ENCODE results near the gene AGPS.
"Not testable (repeated sequence)": the region's sequence is repeated elsewhere in the genome, so short reads cannot be mapped to it uniquely, and the experiment has no call there.

The AGPS gene

DNA sequence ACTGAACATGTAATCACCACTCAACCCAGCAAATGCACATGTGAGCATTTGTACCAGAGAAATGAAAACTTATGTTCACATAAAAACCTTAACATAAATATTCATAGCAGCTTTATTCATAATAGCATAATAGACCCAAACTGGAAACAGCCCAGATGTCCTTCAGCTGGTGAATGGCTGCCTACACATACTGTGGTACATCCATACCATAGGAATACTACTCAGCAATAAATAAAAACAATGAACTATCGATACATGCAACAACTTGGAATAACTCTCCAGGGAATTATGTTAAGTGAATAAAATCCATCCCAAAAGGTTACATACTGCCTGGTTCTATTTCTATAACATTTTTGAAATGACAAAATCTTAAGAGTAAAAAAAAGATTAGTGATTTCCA, 140.0 kb downstream of the AGPS start:
- DNase-seq: no peak

DNA sequence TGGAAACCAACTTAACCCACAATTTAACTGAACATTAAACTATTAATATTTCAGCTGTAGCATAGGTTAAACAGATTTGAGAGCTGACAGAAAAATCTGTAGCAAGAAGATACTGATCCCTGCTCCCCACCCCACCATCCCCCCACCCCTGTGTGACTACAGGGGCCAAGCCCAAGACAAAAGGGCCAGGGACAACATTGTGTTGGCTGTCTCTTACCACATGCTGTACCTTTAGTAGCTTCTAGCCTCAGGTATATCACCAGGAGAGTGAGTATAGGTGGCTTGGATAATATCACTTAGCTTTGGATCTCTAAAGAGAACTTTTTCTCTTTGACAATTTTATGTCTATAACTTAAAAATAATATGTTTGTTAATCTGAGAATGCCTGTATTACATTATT, 140.7 kb downstream of the AGPS start:
- DNase-seq: no peak

DNA sequence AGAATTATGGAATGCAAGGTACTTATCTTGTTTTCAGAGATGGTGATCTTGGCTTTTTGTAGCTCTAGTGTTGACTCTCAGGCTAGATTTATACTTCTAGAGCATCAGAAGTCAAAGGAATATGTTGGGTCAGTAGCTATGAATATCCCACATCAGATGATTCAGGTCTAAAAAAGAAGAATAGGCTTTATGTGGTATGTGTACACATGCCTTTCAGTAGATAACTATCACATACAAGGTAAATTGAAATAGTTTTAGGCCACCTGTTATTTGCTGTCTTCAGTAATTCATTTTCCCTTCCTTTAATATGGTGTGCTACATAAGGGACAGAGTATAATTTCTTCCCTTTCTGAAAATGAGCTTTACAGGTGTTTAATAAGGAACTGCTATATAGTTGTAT, 142.4 kb downstream of the AGPS start:
- no peak for DNase-seq

DNA sequence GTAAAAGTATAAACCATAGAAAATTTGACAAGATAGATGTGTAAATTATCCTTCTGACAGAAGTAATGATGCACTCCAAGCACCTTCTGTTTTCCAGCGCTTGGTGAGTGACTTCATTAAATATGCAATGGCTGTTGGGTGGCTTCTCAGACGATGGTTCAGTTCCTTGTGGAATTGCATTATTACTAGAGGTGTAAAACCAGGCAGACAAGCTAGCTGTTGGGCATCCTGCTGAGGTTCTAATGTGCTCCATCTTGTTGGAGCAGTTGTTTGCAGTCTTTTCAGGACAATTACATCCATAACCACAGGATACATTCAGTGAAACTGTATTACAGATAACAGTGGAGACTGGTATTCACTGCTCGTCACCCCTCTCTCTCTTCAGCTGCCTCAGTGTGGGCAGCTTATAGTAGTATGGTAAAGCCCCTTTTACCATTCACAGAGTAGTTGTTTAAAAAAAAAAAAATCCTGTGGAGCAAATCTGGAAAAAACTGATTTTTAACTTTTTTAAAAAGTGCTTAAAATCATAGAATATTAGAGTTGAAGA, 143.5 kb downstream of the AGPS start:
- no peak for DNase-seq

DNA sequence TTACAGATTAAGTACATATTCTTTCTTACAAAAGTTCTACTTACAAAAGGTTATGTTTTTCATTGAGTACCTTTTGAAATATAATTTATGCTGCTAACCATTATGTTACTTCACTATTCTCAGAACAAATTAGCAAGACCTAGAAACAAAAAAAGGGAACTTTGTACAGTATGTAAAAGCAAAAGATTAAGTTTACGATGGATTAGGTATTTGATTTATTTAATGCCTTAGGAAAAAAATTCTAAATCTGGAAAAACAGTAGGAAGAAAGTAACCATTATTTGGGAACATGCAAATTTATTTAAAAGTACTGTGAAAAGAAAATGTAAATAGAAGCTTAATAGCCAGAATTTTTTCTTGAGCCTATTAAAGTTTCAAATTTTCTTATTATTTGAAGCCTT, 144.6 kb downstream of the AGPS start:
- no peak for DNase-seq

DNA sequence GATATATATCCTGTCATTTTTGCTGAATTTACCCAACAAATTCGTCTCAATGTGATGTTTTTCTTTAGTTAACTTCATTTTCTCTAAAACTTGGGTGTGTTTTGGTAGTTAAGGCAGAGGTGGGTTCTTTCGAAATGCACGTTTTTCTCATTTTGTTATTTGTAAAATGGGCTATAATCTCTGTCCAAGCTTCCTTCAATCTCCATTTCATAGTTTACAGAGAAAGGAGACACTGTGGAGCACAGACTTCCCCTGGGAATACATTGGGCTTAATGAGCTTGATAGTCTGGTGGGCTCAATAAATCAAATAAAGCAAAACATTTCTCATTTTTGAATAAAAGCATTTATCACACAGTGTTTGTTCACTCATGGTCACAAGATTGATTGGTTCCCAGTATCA, 145.1 kb downstream of the AGPS start:
- no peak for DNase-seq

DNA sequence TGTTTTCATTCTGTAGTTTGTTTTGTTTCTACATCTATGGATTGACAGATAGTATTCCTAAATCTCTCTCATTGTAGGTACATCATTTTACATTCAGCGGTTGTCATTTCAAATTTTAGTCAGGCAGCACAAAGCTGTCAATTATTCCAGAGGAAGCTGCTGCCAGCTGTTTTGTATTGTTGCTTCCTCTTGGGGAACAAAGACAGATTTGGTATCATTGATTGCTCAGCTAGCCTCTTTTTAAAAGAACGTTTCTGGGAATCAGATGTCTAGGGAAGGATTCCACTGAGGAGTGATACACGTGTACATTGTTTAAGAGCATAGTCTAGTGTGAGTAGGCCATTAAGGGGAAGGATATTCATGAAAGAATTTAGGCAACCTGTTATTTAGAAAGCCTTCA, 145.8 kb downstream of the AGPS start:
- DNase-seq: no peak

DNA sequence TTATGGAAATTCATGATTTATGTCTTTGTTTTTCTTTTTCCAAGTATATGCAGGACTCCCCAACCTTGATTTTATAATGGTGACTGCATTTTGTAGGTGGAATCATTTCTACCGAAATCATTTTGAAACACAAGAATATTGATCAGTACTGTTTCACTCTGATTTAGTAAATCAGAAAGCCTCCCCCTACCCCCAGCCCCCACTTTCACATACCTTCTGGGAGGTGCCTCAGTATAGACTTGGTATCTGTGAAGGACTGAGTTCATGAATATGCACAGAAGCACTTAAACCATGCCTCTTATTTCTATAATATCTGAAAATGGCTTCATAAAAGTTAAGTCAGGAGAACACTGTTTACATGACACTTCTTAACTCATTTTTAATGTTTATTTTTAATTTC, 147.7 kb downstream of the AGPS start:
- DNase-seq: no peak

DNA sequence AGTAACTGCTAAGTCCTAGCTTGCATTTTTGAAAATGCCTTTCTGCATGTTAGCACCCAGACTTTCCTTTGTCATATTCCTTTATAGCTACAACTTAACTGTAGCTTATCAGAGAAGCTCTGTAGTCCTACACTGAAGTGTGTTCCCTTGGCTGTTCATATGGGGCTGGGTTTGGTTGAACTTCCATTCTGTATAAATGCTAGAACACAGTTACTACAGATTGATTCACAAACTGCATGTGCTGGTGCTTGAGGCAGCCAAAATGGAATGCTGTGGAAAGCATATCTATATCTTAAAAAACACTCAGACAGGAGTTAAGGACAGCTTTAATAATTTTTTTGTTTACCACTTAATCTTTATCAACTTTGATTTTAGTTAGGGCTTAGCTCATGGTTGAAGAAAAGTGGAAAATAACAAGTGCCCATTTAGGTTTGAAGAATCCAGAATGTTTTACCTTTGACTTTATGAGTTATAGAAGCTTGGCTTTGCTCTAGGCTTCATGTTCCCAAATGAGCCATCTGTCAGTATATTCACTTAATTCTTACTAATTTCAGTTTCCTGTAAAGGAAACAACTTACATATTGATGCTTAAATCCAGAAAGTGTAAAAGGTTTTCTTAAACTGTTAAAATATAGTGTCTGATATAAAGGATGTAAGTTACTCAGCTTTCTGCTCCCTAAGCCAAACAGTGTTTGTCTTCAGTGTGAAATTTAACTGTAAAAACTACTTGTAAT, 148.9 kb downstream of the AGPS start:
- DNase-seq: no peak

DNA sequence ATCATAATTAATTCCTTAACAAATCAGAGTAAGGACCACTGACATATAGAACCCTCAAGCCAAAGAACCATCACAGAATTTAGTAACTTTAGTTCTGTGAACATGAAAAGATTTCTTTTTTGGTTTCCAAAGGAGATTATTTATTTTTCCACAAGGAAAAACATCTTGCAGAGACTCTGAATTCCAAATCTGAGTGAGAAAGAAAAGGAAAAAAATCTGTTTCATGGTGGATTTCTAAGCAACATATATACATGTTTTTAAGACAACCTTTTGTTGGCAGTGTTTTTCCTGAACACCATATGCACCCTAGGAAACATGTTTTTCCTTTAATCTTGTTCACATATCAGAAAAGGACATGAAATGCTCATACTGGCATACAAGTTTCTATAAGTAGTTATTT, 149.8 kb downstream of the AGPS start:
- DNase-seq: no peak

DNA sequence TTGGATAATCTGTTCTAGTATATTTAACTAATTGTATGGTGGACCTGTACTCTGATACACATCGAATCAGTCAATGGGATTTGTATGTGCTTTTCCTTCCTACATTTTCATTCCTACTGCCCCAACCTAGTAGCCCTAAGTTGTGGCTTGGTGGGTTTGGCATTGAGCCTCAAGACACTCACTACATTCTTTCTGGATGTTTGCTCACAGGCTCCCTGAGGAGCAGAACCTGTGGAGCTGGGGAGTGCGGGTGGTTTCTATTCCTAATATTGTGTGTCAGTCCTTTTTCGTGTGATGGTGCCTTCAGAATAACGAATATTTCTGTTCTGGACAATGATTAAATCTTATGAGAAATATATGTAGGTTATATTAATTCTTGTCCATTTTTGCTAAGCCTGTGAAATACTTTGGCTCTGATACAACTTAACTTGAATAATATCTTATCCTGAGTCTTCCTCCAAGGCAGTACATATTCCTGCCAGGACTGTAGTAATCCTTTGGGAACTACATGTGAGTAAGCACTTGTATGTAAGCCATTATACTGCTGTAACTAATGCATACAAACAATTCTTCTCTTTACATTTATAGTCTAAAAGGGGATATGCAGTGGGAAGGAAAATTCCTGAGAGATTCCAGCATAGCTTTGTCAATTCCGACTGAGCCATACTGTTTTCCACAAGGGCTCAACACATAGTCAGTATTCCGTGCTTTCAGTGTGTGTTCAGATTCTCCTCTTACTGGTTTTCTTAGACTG, 150.6 kb downstream of the AGPS start:
- DNase-seq: no peak

DNA sequence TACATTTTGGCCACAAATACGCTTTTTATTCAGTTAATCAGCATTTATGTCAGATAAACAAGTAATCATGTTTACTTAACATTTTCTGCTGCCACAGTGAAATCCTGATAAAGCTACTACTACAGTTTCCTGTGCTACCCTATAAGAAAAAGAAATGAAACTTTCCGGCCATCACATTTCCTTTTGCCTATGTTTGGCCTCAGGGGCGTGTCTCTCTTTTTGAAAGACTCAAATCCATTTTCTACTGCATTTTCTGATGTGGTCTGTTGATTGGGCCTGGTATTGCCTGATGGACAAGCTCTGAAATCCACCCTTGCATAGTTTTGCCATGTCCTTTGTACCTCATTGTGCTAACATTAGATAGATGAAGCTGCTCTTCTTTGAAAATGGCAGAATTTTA, 152.6 kb downstream of the AGPS start:
- no peak for DNase-seq

DNA sequence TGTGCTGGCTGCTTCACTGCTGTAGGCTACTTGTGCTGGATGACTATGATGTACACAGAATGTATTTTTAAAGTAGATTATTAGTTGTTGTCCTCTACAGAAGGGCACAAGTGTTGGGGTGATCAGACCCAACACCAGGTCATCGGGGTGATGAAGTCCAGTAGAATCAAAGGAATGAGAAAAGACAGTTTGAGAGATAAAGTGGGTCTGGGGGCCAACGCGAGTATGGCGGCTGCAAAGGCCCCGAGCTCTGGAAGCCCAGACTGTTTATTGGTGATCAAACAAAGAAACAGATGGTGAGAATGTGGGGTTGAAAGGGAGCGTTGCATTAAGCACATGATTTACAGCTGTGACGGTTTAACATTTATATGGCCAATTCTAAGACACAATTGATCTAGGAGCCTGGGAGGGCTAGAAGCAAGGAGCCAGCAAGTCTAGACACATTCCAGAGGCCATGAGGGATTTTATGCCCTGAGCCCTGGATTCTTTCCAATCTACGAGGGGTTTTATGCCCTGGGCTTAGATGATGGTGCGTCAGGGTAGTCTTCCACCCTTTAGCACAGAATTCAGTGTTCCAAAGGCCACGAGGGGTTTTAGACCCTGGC, 153.5 kb downstream of the AGPS start:
- DNase-seq: no peak

DNA sequence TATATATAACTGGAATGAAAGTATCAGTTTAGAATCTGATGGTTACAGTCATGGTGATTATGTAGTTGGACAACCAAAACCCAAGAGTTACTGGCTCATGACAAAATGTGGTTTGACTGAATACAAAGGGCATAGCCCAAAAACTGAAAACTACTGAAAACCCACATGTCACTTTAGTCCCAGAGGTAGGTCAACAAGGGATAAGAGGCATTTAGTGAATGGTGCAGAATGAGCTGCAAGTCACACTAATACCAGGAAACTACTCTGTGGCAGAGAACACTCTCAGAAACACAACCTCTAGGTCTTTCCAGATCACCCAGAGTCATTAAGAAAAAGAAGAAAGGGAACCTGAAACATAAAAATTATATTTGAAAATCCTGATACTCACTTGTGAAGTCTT, 154.5 kb downstream of the AGPS start:
- DNase-seq: no peak

DNA sequence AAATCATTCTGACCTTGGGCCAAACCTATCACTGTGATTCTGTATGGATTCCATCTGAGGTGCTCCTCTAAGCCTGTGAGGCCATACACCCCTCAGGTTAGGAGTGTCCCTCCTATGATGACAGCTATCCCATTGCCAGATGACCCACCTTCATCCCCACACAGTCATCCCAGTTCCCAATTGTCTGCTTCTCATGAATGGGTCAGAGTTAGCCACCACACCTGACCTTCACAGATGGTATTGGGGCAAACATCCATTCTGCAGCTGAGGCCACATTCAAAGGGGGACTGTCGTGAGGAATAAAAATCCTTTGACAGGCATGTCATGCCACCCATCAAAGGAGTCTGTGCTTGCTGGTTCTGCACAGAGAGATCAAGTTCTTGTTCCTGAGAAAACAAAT, 155.2 kb downstream of the AGPS start:
- DNase-seq: no peak

DNA sequence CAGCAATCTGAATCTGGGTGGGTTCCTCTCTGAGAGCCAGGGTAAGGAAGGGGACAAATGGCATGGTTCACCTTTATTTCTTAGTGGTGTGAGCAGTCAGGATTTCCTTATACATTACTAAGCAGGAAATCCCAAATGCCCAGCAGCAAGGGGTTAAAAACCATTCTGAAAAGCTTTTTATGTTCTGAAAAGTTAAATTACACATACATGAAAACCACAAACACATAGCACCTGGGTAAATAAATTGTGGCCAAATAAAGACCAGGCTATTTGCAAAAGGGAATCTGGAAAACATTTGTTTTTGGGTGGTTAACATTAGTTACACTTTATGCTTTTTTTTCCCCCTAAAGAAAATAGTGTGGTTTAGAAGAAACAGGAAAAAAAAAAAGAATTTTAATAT, 156.1 kb downstream of the AGPS start:
- DNase-seq: no peak

DNA sequence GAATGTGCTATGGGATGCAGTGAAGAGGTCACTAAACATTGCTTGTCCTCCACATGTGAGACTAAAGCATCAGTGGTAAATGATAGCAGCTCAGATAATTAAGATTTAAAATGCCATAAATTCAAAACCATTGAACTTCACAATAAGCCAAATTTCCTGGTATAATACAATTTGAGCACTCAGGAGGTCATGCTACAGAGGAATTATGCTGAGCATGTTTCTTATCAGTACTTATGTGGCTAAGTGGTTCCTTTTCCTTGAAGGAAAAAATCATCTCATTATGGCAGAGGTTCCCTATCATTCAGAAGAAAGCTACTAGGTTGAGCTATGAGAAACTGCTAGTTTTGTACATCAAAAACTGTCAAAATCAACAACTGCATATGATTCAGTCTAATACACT, 156.6 kb downstream of the AGPS start:
- DNase-seq: no peak

DNA sequence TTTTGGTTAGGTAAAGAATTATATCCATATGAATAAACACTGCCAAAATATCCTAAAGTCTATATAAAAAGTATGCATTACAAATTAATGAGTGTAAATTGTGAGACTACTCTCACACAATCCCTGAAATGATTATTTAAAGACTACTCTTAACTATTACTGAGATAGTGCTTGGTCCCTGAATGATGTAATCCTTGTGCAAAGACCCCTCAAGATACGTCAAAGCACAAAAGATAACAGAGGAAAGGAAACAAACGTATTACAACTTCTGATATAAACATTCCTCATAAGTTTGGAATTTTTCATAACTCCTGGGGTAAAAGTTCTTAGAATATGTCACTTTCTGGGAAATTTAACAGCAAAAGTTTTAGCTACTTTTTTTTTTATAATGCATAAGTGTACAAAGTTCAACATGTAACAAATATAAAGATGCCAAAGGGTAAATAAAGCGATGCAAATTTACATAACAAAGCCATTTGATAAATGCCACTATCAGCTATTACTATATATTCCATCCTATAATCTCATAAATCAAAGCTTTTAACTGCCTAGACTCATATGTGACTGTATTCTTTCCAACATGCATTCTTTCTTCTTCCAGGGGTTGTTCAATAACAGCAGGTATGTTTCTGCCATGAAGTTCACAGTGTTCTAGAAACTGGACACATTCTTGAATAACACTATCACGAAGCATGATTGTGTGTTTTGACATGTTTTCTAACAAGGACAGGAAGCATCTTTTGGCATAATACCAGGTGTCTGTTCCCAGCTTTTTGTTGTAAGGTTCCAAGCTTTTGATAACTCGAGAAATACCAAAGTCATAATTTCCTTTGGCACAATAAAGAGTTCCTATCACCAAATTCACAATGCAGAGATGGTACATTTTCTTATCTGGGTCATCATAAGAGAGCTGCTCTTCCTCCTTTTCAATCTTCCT, 158.0 kb downstream of the AGPS start:
- DNase-seq: no peak

DNA sequence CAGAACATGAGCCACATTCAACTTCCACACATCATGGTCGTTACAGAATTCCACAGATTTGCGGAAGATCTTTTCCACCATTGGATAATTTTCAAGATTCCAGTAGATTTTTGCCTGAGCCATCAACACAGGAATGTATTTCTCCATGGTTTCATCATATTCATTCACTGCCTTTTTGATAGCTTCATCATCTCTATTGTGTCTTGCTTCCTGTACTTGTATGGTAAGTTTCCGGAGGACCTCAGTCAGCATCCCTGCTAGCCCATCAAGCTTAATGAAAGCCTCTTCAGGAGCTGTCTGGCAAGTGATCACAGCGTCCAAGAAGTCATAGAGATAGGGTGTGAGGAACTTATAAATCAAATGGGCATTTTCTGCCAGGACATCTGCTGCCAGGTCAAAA, 158.8 kb downstream of the AGPS start:
- not testable (repeated sequence) for DNase-seq

DNA sequence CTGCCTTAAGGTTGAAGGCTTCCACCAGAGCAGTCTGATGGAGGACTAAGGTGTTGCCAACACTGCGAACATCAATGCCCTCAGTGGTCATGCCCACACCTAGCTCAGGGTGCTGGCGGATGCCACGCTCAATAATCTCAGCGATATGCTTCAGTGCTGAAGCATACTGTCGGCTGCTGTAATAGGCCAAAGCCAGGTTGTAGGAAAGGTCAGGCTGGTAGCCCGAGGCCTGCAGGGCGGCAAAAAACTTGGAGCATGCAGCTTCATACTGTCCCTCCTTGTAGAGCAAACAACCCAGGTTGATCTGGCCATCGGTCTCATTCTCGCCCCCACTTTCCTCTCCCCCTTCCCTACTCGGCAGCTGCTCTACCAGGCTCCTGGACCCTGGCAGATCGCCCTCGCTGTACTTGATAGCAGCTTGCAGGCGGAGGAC, 159.4 kb downstream of the AGPS start:
- no peak for DNase-seq

DNA sequence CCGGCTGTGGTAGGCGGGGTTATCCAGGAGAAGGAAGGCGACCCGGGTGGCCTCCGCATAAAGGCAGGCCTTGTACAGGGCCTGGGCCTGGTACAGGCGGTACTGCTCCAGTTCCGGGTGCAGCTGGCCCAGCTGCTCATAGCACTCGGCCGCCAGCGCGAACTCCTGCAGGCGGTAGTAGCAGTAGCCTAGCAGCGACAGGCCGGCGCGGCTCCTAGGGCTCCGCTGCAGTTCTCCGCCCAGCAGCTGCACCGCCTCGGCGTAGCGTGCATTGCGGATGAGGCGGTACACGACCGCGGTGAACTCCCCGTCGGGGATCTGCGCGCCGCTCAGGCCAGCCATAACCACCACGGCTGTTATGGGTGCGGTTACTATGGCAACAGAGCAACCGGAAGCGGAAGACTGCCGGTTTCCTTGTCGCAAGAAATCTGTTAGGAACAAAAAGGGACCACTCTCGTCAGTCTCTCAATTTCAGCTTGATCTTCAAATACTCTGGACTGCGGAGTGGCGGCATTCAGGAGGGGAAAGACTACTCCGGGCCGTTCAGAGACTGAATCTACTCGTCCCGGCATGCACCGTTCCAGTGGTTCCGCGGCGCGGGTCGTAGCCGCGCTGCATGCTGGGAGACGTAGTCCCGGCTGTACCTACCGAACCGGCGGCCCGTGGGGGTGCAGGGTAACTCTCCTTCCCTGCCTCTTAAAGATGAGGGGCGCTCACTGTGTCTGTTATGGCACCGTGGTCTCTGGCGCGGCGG, 160.0 kb downstream of the AGPS start:
- DNase-seq: peak; percentile 86

All from stimulated activated CD4-positive, alpha-beta T cell treated with anti-CD3 and anti-CD28 coated beads, Interleukin-4, amount 100 ng/mL, for 1 hour (primary cell).